CD4-positive, alpha-beta T cell (primary cell): ENCODE results near the gene PHLDA2. TPM values are rescaled to one million over a fixed set of nuclear protein-coding genes. Genes with fewer than 3 reads are reported as not detected.

ENCODE experiments used
- ATAC-seq: fragments of 200-7000 bp; cut with Tn5 transposase; one replicate; pipeline ENCODE4 v1.10.0; 2022; ENCODE audit warnings: mild to moderate bottlenecking; ENCODE audit not compliant: poor library complexity
- CTCF ChIA-PET: fragments of 350-600 bp; sonication (Branson Sonifier 250); formaldehyde crosslinking; loops from one replicate; lab custom pipeline; 2021; ENCODE audit warnings: antibody characterized with exemption, inconsistent platforms; lab: Charles Lee
- POLR2A ChIA-PET: fragments of 350-600 bp; sonication (Branson Sonifier 250); formaldehyde crosslinking; loops from one replicate; lab custom pipeline; 2021; ENCODE audit warnings: antibody characterized with exemption, inconsistent platforms; lab: Charles Lee
- DNase-seq, 14 experiments: peaks; one replicate each; pipeline ENCODE4 v3.0.0-alpha.2; 2013 to 2020; ENCODE audit warnings: mixed read lengths in 2 of 14
- H3K27ac ChIP-seq, 2 donors: one replicate each; pipeline versions ENCODE4 v1.5.1 to v1.7.0; 2013; ENCODE audit warnings: low read length in 2 of 2, low read depth in 1 of 2, mild to moderate bottlenecking in 1 of 2
- H3K27me3 ChIP-seq, 2 experiments: 1 replicate in 1 of 2; 2 replicates in 1 of 2; pipeline versions ENCODE4 v1.6.1 to v1.7.0; 2013; ENCODE audit warnings: low read length in 2 of 2, control low read depth in 1 of 2, mild to moderate bottlenecking in 1 of 2, moderate library complexity in 1 of 2; ENCODE audit not compliant: insufficient read depth in 2 of 2, control insufficient read depth in 1 of 2
- H3K36me3 ChIP-seq: one replicate; pipeline ENCODE4 v1.6.1; 2013; ENCODE audit warnings: low read length, control low read depth; ENCODE audit not compliant: insufficient read depth
- H3K4me1 ChIP-seq: one replicate; pipeline ENCODE4 v1.6.1; 2013; ENCODE audit warnings: low read length, control low read depth; ENCODE audit not compliant: insufficient read depth
- H3K4me3 ChIP-seq: one replicate; pipeline ENCODE4 v1.5.1; 2013; ENCODE audit warnings: mild to moderate bottlenecking, low read length, moderate library complexity
- H3K9me3 ChIP-seq, 2 experiments: 1 replicate in 1 of 2; 2 replicates in 1 of 2; pipeline versions ENCODE4 v1.6.1 to v1.7.0; 2013; ENCODE audit warnings: low read length in 2 of 2, mild to moderate bottlenecking in 2 of 2, control low read depth in 1 of 2, moderate library complexity in 1 of 2; ENCODE audit not compliant: control insufficient read depth in 1 of 2, insufficient read depth in 1 of 2
- H3K27ac Mint-ChIP-seq: one replicate; pipeline ENCODE4 v1.8.0; 2020; ENCODE audit warnings: mixed read lengths
- H3K27me3 Mint-ChIP-seq: one replicate; pipeline ENCODE4 v1.8.0; 2021; ENCODE audit warnings: mixed read lengths
- H3K36me3 Mint-ChIP-seq: one replicate; pipeline ENCODE4 v1.8.0; 2021; ENCODE audit warnings: low read depth, mixed read lengths
- H3K4me1 Mint-ChIP-seq: one replicate; pipeline ENCODE4 v1.8.0; 2021; ENCODE audit warnings: low read depth, mixed read lengths
- H3K4me3 Mint-ChIP-seq: one replicate; pipeline ENCODE4 v1.8.0; 2020; ENCODE audit warnings: mild to moderate bottlenecking, mixed read lengths
- H3K9me3 Mint-ChIP-seq: one replicate; pipeline ENCODE4 v1.8.0; 2020; ENCODE audit warnings: mixed read lengths
- CTCF ChIP-seq: fragments of 200-600 bp; IDR thresholded peaks from one replicate; pipeline ENCODE4 v1.8.0; 2022; ENCODE audit warnings: antibody characterized with exemption, mild to moderate bottlenecking
- intact Hi-C, 2 experiments: fragments of 100-400 bp; cut with DNase I in 1 of 2; cut with micrococcal nuclease in 1 of 2; formaldehyde crosslinking; loops; one replicate each; pipeline versions ENCODE4 v1.15.1 to v1.9.0; 2023 to 2025; cut with DNase I, micrococcal nuclease
- total RNA-seq, 174 experiments: library from RNA in 2 of 174; stranded (reverse) in 2 of 174; gene quantifications; one replicate each; pipeline ENCODE4 v1.2.3 and lab custom pipeline; 2021 to 2026

Gene PHLDA2
- total RNA-seq, 2 experiments from 2014 or later = 1.1 to 1.3 TPM

- Histone ChIP-seq H3K4me3 (no peak overlapping the region), H3K27me3 (no peaks in the 10 kb centered on the region), H3K9me3 (no peaks in the 10 kb centered on the region), H3K27ac (no peak overlapping the region), H3K4me1 (no peaks in the 10 kb centered on the region), H3K36me3 (no peaks in the 10 kb centered on the region)
- ATAC-seq (no peak), DNase-seq (no peak)
- Mint-ChIP-seq H3K4me3 (no peak overlapping the region), H3K9me3 (no peaks in the 10 kb centered on the region), H3K27ac (no peak overlapping the region), H3K4me1 (no peaks in the 10 kb centered on the region), H3K27me3 (no peaks in the 10 kb centered on the region), H3K36me3 (no peaks in the 10 kb centered on the region)
- POLR2A ChIA-PET = no interaction called here
- intact Hi-C loops = no loop called here
- TF ChIP-seq CTCF = no peak
- CTCF ChIA-PET = interaction anchor here (0.7 to 1.5 kb wide), 2 partner anchors 10 to 15 kb away, joined by 3 to 4 read pairs; no protein-coding TSS in a partner anchor
Observed at GRCh38 chr11:2920343-2920742, 8.9 kb downstream of the PHLDA2 start.

GRCh38 chr11:2919837-2920236 is 9.4 kb downstream of the PHLDA2 start:
- DNase-seq (no peak), ATAC-seq (no peak)
- Mint-ChIP-seq H3K27ac (no peak overlapping the region), H3K36me3 (no peaks in the 10 kb centered on the region), H3K9me3 (no peaks in the 10 kb centered on the region), H3K27me3 (no peaks in the 10 kb centered on the region), H3K4me1 (no peaks in the 10 kb centered on the region), H3K4me3 (no peak overlapping the region)
- Histone ChIP-seq H3K4me3 (no peak overlapping the region), H3K36me3 (no peaks in the 10 kb centered on the region), H3K9me3 (no peaks in the 10 kb centered on the region), H3K27me3 (no peaks in the 10 kb centered on the region), H3K27ac (no peak overlapping the region), H3K4me1 (no peaks in the 10 kb centered on the region)
- intact Hi-C loops = no loop called here
- ChIA-PET CTCF (interaction anchor here (1.5 kb wide), 1 partner anchor 10 kb away, joined by 4 read pairs; no protein-coding TSS in a partner anchor), POLR2A (no interaction called here)
- no peak for TF ChIP-seq CTCF

GRCh38 chr11:2919188-2919587 is 10.0 kb downstream of the PHLDA2 start:
- Histone ChIP-seq H3K4me1 (peaks cover 5% of the 10 kb centered on the region), H3K4me3 (no peak overlapping the region), H3K27ac (no peak overlapping the region), H3K36me3 (no peaks in the 10 kb centered on the region), H3K9me3 (no peaks in the 10 kb centered on the region), H3K27me3 (no peaks in the 10 kb centered on the region)
- Mint-ChIP-seq H3K4me1 (no peaks in the 10 kb centered on the region), H3K27ac (no peak overlapping the region), H3K27me3 (no peaks in the 10 kb centered on the region), H3K4me3 (no peak overlapping the region), H3K36me3 (no peaks in the 10 kb centered on the region), H3K9me3 (no peaks in the 10 kb centered on the region)
- intact Hi-C loops = no loop called here
- ATAC-seq (no peak), DNase-seq (no peak)
- no peak for TF ChIP-seq CTCF
- ChIA-PET POLR2A (no interaction called here), CTCF (interaction anchor here (1.5 kb wide), 1 partner anchor 11 kb away, joined by 4 read pairs; no protein-coding TSS in a partner anchor)
